ENCODE measurements around the gene GIMAP2. TPM values are rescaled to one million over a fixed set of nuclear protein-coding genes. Genes with fewer than 3 reads are reported as not detected.
"Not testable (repeated sequence)": the region's sequence is repeated elsewhere in the genome, so short reads cannot be mapped to it uniquely, and the experiment has no call there.

The GIMAP2 gene
- total RNA-seq, 1 donor from 2014 or later: 0.54 TPM

- no peak for DNase-seq (ENCODE audit: low read depth)
- no peak for TF ChIP-seq CTCF (IDR thresholded peaks at IDR 0.05; ENCODE audit: insufficient read depth, low read length, poor library complexity, severe bottlenecking)
These were observed 16.5 kb upstream of the GIMAP2 start for GRCh38 chr7:150668977-150669376.

GRCh38 chr7:150671798-150672585 is 13.5 kb upstream of the GIMAP2 start:
- not testable (repeated sequence) for H3K36me3 ChIP-seq (ENCODE audit: control insufficient read depth, insufficient read depth, low read length); DNase-seq (ENCODE audit: low read depth); H3K27me3 ChIP-seq (ENCODE audit: control insufficient read depth, insufficient read depth, low read length); H3K4me3 ChIP-seq (ENCODE audit: low read depth, low read length)

More at GRCh38 chr7:150668977-150669376, 16.5 kb upstream of the GIMAP2 start:
- Histone ChIP-seq H3K4me3 (ENCODE audit: low read depth, low read length) (no peak overlapping the region), H3K36me3 (ENCODE audit: control insufficient read depth, insufficient read depth, low read length) (no peaks in the 10 kb centered on the region), H3K27me3 (ENCODE audit: control insufficient read depth, insufficient read depth, low read length) (no peaks in the 10 kb centered on the region)

- Histone ChIP-seq H3K4me3 (ENCODE audit: low read depth, low read length) (no peak overlapping the region), H3K36me3 (ENCODE audit: control insufficient read depth, insufficient read depth, low read length) (no peaks in the 10 kb centered on the region), H3K27me3 (ENCODE audit: control insufficient read depth, insufficient read depth, low read length) (no peaks in the 10 kb centered on the region)
- no peak for TF ChIP-seq CTCF (IDR thresholded peaks at IDR 0.05; ENCODE audit: insufficient read depth, low read length, poor library complexity, severe bottlenecking)
- DNase-seq (ENCODE audit: low read depth): no peak
These were observed 9.8 kb upstream of the GIMAP2 start for GRCh38 chr7:150675714-150676113.

- not testable (repeated sequence) for H3K4me3 ChIP-seq (ENCODE audit: low read depth, low read length); DNase-seq (ENCODE audit: low read depth); H3K27me3 ChIP-seq (ENCODE audit: control insufficient read depth, insufficient read depth, low read length); H3K36me3 ChIP-seq (ENCODE audit: control insufficient read depth, insufficient read depth, low read length)
These were observed 9.2 kb upstream of the GIMAP2 start for GRCh38 chr7:150676276-150676675.

GRCh38 chr7:150676854-150677253 is 8.7 kb upstream of the GIMAP2 start:
- not testable (repeated sequence) for DNase-seq (ENCODE audit: low read depth); H3K27me3 ChIP-seq (ENCODE audit: control insufficient read depth, insufficient read depth, low read length); H3K4me3 ChIP-seq (ENCODE audit: low read depth, low read length); H3K36me3 ChIP-seq (ENCODE audit: control insufficient read depth, insufficient read depth, low read length)

- not testable (repeated sequence) for DNase-seq (ENCODE audit: low read depth); H3K4me3 ChIP-seq (ENCODE audit: low read depth, low read length); H3K36me3 ChIP-seq (ENCODE audit: control insufficient read depth, insufficient read depth, low read length); H3K27me3 ChIP-seq (ENCODE audit: control insufficient read depth, insufficient read depth, low read length)
These were observed 6.9 kb upstream of the GIMAP2 start for GRCh38 chr7:150678601-150679000.

DNA sequence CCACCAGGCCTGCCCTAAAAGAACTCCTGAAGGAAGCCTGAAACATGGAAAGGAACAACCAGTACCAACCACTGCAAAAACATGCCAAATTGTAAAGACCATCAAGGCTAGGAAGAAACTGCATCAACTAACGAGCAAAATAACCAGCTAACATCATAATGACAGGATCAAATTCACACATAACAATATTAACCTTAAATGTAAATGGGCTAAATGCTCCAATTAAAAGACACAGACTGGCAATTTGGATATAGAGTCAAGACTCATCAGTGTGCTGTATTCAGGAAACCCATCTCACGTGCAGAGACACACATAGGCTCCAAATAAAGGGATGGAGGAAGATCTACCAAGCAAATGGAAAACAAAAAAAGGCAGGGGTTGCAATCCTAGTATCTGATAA is 5.1 kb upstream of the GIMAP2 start:
- not testable (repeated sequence) for H3K36me3 ChIP-seq (ENCODE audit: control insufficient read depth, insufficient read depth, low read length); H3K27me3 ChIP-seq (ENCODE audit: control insufficient read depth, insufficient read depth, low read length); DNase-seq (ENCODE audit: low read depth); H3K4me3 ChIP-seq (ENCODE audit: low read depth, low read length)

DNA sequence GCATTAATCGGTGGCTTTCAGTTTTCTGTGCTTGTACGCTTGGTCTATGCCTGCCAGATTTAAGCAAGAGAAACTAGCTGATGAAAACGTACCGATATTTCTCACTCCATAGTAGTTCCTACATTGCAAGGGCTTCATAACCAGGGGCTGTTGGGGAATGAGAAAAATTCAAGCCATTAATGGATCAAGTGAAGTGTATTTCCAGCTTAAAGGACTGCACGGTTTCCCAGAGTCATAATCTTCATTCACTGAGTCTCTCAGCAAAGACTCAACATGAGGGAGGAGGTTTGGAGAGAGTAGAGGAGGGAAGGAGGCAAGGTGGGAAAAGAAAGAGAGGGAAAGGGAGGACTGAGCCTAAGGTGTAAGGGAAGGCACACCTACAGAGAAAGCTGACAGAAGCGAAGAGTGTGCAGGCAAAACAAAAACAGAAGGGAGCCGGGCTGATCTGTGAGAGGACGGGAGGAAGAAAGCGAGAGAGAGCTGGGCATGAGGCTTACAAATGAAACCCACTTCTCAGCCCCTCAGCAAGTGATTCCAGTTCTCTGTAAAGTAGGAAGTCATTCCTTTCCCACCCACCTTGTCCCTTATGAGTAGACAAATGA is 625 bp downstream of the GIMAP2 start:
- H3K4me3 ChIP-seq (ENCODE audit: low read depth, low read length): no peak overlapping the region
- no peaks in the 10 kb centered on the region for H3K36me3 ChIP-seq (ENCODE audit: control insufficient read depth, insufficient read depth, low read length)

More for the DNA sequence above, 625 bp downstream of the GIMAP2 start:
- DNase-seq (ENCODE audit: low read depth): no peak
- TF ChIP-seq CTCF (IDR thresholded peaks at IDR 0.05; ENCODE audit: insufficient read depth, low read length, poor library complexity, severe bottlenecking): no peak
- H3K27me3 ChIP-seq (ENCODE audit: control insufficient read depth, insufficient read depth, low read length): no peaks in the 10 kb centered on the region
